DND-41 (cell line): ENCODE results near the gene HPCAL1.
"Not testable (repeated sequence)": the region's sequence is repeated elsewhere in the genome, so short reads cannot be mapped to it uniquely, and the experiment has no call there.

Source experiments
- ATAC-seq: fragments of 200-7000 bp; cut with Tn5 transposase; 3 replicates; pipeline ENCODE4 v1.9.1; 2021; ENCODE audit warnings: low read depth; ENCODE audit not compliant: insufficient read depth
- DNase-seq: peaks from one replicate; pipeline ENCODE4 v3.0.0-alpha.2; 2020
- H2AFZ ChIP-seq: 2 replicates; pipeline ENCODE4 v1.6.0; 2012; ENCODE audit warnings: low read depth, low read length
- H3K27ac ChIP-seq: 2 replicates; pipeline ENCODE4 v1.5.1; 2012; ENCODE audit warnings: low read length, inconsistent platforms
- H3K27me3 ChIP-seq: fragments of 200-600 bp; sonication (generic); 2 replicates; pipeline ENCODE4 v1.6.0; 2012; ENCODE audit warnings: low read length, mild to moderate bottlenecking, inconsistent platforms; ENCODE audit not compliant: insufficient read depth, poor library complexity
- H3K36me3 ChIP-seq: 2 replicates; pipeline ENCODE4 v1.5.1; 2012; ENCODE audit warnings: low read length, inconsistent platforms; ENCODE audit not compliant: insufficient read depth
- H3K4me1 ChIP-seq: 2 replicates; pipeline ENCODE4 v1.5.1; 2012; ENCODE audit warnings: mild to moderate bottlenecking, low read length; ENCODE audit not compliant: insufficient read depth
- H3K4me2 ChIP-seq: 2 replicates; pipeline ENCODE4 v1.6.0; 2012; ENCODE audit warnings: mild to moderate bottlenecking, moderate library complexity, low read length, inconsistent platforms; ENCODE audit not compliant: insufficient read depth
- H3K4me3 ChIP-seq, 2 experiments: fragments of 200-600 bp in 1 of 2; shearing (Covaris generic) in 1 of 2; 2 replicates each; pipeline ENCODE4 v1.5.1; 2012 to 2016; ENCODE audit warnings: inconsistent platforms in 2 of 2, low read length in 2 of 2, mild to moderate bottlenecking in 2 of 2, low read depth in 1 of 2, moderate library complexity in 1 of 2
- H3K79me2 ChIP-seq: 2 replicates; pipeline ENCODE4 v1.6.0; 2012; ENCODE audit warnings: low read length, inconsistent platforms; ENCODE audit not compliant: insufficient read depth
- H3K9ac ChIP-seq: 2 replicates; pipeline ENCODE4 v1.6.0; 2012; ENCODE audit warnings: low read depth, mild to moderate bottlenecking, inconsistent platforms, low read length, moderate library complexity
- H3K9me3 ChIP-seq: 2 replicates; pipeline ENCODE4 v1.5.1; 2012; ENCODE audit warnings: low read length, moderate library complexity, mild to moderate bottlenecking, inconsistent platforms; ENCODE audit not compliant: insufficient read depth, severe bottlenecking
- H4K20me1 ChIP-seq: 2 replicates; pipeline ENCODE4 v1.6.0; 2012; ENCODE audit warnings: low read length; ENCODE audit not compliant: insufficient read depth
- CTCF ChIP-seq: IDR thresholded peaks from 2 replicates; pipeline ENCODE4 v1.5.1; 2012; ENCODE audit warnings: borderline replicate concordance, low read length, moderate library complexity, mild to moderate bottlenecking; ENCODE audit not compliant: poor library complexity, severe bottlenecking; ENCODE audit errors: extremely low read depth
- EZH2 ChIP-seq: IDR thresholded peaks from 3 replicates; pipeline ENCODE4 v1.6.1; 2012; ENCODE audit warnings: borderline replicate concordance, low read depth, mild to moderate bottlenecking, moderate library complexity, low read length, inconsistent platforms; ENCODE audit not compliant: severe bottlenecking

The HPCAL1 gene

DNA sequence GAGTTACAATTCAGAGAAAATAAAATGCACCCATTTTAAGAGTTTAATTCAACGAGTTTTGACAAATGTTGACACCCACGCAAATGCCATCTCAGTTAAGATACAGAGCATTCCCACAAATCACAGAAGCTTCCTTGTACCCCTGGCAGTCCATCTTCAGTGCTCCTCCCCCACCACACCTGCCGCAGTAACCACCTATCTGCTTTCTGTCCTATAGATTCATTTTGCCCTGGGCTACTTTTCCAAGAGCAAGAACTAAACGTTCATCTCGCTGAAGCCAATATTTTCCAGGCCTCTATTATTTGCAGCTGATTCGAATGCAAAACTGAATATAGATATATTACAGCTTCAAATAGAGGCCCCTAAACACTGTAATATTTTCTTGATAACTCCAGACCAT, 13.4 kb upstream of the HPCAL1 start:
- ATAC-seq (no peak), DNase-seq (no peak)
- Histone ChIP-seq H3K9me3 (peaks cover 6% of the 10 kb centered on the region), H3K4me1 (no peaks in the 10 kb centered on the region), H3K9ac (no peak overlapping the region), H3K79me2 (no peaks in the 10 kb centered on the region), H4K20me1 (no peaks in the 10 kb centered on the region), H3K4me3 (no peak overlapping the region), H3K36me3 (no peaks in the 10 kb centered on the region), H3K4me2 (no peak overlapping the region), H3K27ac (no peak overlapping the region), H2AFZ (no peak overlapping the region), H3K27me3 (no peaks in the 10 kb centered on the region)
- TF ChIP-seq EZH2 (no peak), CTCF (no peak)

DNA sequence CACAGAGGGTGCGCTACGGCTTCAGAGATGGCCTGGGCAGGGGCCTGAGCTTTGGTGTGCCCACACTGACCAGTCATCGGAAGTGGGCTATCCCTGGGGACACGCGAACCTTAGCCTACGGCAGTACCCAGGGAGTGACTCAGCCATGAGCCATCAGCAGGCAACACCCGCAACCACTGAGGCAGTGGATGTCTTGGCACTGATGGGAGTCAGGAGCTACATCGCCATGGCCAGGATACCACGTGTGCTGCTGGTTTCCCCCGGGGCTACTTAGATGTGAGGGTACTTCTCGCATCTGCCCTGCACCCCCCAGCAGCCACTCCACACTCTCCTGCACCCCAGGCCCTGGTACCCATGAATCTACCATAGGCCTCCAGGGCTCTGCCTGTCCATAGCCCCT, 12.8 kb upstream of the HPCAL1 start:
- no peak for TF ChIP-seq EZH2
- TF ChIP-seq CTCF = no peak
- no peaks in the 10 kb centered on the region for H4K20me1 ChIP-seq
- DNase-seq (no peak), ATAC-seq (no peak)
- no peak overlapping the region for H2AFZ ChIP-seq
- peaks cover 10% of the 10 kb centered on the region for H3K9me3 ChIP-seq
- H3K36me3 ChIP-seq = no peaks in the 10 kb centered on the region
- H3K9ac ChIP-seq = no peak overlapping the region
- H3K79me2 ChIP-seq = no peaks in the 10 kb centered on the region
- no peak overlapping the region for H3K27ac ChIP-seq
- no peaks in the 10 kb centered on the region for H3K4me1 ChIP-seq
- no peak overlapping the region for H3K4me2 ChIP-seq
- no peaks in the 10 kb centered on the region for H3K27me3 ChIP-seq
- H3K4me3 ChIP-seq = no peak overlapping the region

- H3K4me1 ChIP-seq, H3K36me3 ChIP-seq, H3K9ac ChIP-seq, H3K27ac ChIP-seq, DNase-seq, ATAC-seq, H3K27me3 ChIP-seq, H3K4me3 ChIP-seq, H2AFZ ChIP-seq, H3K9me3 ChIP-seq, H3K79me2 ChIP-seq, H3K4me2 ChIP-seq, H4K20me1 ChIP-seq: not testable (repeated sequence)
Measured at GRCh38 chr2:10291376-10291775, 11.3 kb upstream of the HPCAL1 start.

DNA sequence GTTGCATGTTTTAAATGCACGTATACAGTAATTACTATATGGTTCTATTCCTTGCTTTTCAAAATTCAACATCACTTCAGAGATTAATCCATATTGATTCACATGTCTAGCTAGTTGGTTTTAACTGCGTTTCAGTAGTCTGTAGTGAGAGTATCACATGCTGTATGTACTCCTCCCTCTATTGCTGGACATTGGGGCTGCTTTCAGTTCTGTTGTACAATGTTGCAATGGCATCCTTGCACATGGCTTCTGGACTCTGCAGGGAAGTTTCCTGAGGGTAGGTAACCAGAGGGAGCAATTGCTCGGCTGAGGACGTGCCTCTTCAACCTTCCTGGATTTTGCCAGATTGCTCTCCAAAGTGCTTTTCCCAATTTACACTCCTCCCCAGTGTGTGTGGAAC, 10.7 kb upstream of the HPCAL1 start:
- Histone ChIP-seq H3K4me3 (no peak overlapping the region), H2AFZ (no peak overlapping the region), H3K27me3 (no peaks in the 10 kb centered on the region), H3K27ac (no peak overlapping the region), H3K9me3 (peaks cover 10% of the 10 kb centered on the region), H3K9ac (no peak overlapping the region), H3K79me2 (no peaks in the 10 kb centered on the region), H3K36me3 (no peaks in the 10 kb centered on the region), H3K4me1 (no peaks in the 10 kb centered on the region), H4K20me1 (no peaks in the 10 kb centered on the region), H3K4me2 (no peak overlapping the region)
- TF ChIP-seq CTCF (no peak), EZH2 (no peak)
- ATAC-seq (no peak), DNase-seq (no peak)
